NB4 (cell line): ENCODE results near the gene CIAO2B.
A peak's percentile ranks its signal among the peaks of the same experiment; 100 is the strongest.

Experiments
- DNase-seq: peaks from one replicate; pipeline ENCODE4 v3.0.0; 2010; ENCODE audit warnings: low read depth
- H3K4me3 ChIP-seq: one replicate; pipeline ENCODE4 v1.5.1; 2011; ENCODE audit warnings: mild to moderate bottlenecking, low read depth, low read length, moderate library complexity
- MAX ChIP-seq: IDR thresholded peaks from 2 replicates; pipeline ENCODE4 v1.6.1; 2011; ENCODE audit warnings: low read depth, low read length
- MYC ChIP-seq: IDR thresholded peaks from 2 replicates; pipeline ENCODE4 v1.6.1; 2011; ENCODE audit warnings: low read depth, low read length
- POLR2A ChIP-seq: IDR thresholded peaks from 2 replicates; pipeline ENCODE4 v1.6.1; 2011; ENCODE audit warnings: mild to moderate bottlenecking; ENCODE audit not compliant: insufficient read length; ENCODE audit errors: extremely low read depth
- TF ChIP-seq, protein P1 (sequence below): IDR thresholded peaks from one replicate; pipeline ENCODE4 v1.5.1; 2012; ENCODE audit warnings: low read depth, low read length

The CIAO2B gene

GRCh38 chr16:66894948-66895688, 39.1 kb downstream of the CIAO2B start:
- no peak overlapping the region for H3K4me3 ChIP-seq
- peak; percentile 82 for DNase-seq
- TF ChIP-seq MYC (no peak), MAX (no peak), POLR2A (no peak)
- TF ChIP-seq, protein P1, sequence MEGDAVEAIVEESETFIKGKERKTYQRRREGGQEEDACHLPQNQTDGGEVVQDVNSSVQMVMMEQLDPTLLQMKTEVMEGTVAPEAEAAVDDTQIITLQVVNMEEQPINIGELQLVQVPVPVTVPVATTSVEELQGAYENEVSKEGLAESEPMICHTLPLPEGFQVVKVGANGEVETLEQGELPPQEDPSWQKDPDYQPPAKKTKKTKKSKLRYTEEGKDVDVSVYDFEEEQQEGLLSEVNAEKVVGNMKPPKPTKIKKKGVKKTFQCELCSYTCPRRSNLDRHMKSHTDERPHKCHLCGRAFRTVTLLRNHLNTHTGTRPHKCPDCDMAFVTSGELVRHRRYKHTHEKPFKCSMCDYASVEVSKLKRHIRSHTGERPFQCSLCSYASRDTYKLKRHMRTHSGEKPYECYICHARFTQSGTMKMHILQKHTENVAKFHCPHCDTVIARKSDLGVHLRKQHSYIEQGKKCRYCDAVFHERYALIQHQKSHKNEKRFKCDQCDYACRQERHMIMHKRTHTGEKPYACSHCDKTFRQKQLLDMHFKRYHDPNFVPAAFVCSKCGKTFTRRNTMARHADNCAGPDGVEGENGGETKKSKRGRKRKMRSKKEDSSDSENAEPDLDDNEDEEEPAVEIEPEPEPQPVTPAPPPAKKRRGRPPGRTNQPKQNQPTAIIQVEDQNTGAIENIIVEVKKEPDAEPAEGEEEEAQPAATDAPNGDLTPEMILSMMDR: peak; percentile 94

GRCh38 chr16:66894055-66894454, 40.1 kb downstream of the CIAO2B start:
- TF ChIP-seq, protein P1: no peak
- no peak for TF ChIP-seq MAX
- TF ChIP-seq POLR2A: no peak
- no peak for TF ChIP-seq MYC
- no peak overlapping the region for H3K4me3 ChIP-seq
- DNase-seq: no peak

DNA sequence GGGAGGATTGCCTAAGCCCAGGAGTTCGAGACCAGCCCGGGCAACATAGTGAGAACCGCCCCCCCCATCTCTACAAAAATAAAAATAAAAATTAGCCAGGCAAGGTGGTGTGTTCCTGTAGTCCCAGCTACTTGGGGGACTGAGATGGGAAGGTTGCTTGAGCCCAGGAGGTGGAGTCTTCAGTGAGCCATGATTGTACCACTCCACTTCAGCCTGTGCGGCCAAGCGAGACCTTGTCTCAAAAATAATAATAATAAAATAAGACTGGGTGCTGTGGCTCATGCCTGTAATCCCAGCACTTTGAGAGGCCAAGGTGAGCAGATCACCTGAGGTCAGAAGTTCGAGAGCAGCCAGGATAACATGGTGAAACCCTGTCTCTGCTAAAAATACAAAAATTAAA, 42.4 kb downstream of the CIAO2B start:
- DNase-seq: no peak
- no peak overlapping the region for H3K4me3 ChIP-seq
- TF ChIP-seq MYC (no peak), MAX (no peak), POLR2A (no peak)
- TF ChIP-seq, protein P1: no peak

DNA sequence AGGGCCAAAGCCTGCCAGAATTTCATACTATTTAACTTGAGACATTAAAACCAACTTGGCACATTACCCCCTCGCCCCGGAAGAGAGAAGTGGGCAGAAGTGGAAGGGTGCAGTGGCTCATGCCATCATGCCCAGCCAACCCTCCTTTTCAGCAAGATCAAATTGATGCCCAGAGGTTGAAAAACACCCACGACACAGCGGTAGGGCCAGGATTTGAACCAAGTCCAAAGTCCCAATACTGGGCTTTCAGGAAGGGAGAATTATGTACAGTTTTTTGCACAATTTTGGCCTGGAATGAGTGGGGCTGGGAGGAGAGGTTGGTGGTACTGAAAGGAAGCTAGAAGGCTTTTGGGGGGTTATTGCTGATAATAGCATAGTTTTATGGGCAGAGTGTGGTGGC, 42.8 kb downstream of the CIAO2B start:
- no peak for TF ChIP-seq MAX
- TF ChIP-seq POLR2A: no peak
- TF ChIP-seq MYC: no peak
- TF ChIP-seq, protein P1: no peak
- no peak overlapping the region for H3K4me3 ChIP-seq
- DNase-seq: no peak

DNA sequence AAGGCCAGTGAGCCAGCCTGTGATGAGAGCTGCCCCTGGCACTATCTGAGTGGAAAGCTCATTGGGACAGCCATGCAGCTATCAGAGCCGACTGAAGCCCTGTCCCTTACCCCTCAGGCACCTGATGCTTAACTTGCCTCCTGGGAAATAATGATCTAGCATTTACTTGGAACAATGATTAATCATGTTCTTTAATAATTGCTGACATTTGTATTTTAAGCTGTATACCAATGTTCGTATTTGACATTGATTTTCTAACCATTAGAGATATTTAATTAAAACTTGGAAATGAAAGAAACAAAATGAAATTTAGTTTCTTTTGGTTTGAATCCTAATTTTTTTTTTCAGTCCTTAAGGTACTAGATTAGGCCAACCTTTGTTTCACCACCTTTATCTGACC, 43.4 kb downstream of the CIAO2B start:
- no peak overlapping the region for H3K4me3 ChIP-seq
- TF ChIP-seq MAX (no peak), MYC (no peak), POLR2A (no peak)
- TF ChIP-seq, protein P1: no peak

More for the DNA sequence above, 43.4 kb downstream of the CIAO2B start:
- DNase-seq: no peak
